Mesodermal cell (in vitro differentiated cells): ENCODE data around the gene TFDP2.
"Not testable (repeated sequence)": the region's sequence is repeated elsewhere in the genome, so short reads cannot be mapped to it uniquely, and the experiment has no call there.

Source experiments
- H3K27ac ChIP-seq: 2 replicates; pipeline ENCODE4 v1.7.0; 2013; ENCODE audit warnings: mild to moderate bottlenecking, low read depth, low read length, moderate library complexity; ENCODE audit not compliant: severe bottlenecking
- H3K36me3 ChIP-seq: 2 replicates; pipeline ENCODE4 v1.7.1; 2013; ENCODE audit warnings: mild to moderate bottlenecking, low read length, moderate library complexity; ENCODE audit not compliant: control insufficient read depth, insufficient read depth
- H3K4me1 ChIP-seq: one replicate; pipeline ENCODE4 v1.7.1; 2013; ENCODE audit warnings: mild to moderate bottlenecking, low read length; ENCODE audit not compliant: insufficient read depth, control insufficient read depth, poor library complexity, severe bottlenecking
- H3K4me3 ChIP-seq: 2 replicates; pipeline ENCODE4 v1.7.0; 2013; ENCODE audit warnings: low read length, control low read depth, mild to moderate bottlenecking; ENCODE audit not compliant: insufficient read depth, poor library complexity, severe bottlenecking; ENCODE audit errors: extremely low read depth
- H3K9me3 ChIP-seq: 2 replicates; pipeline ENCODE4 v1.7.1; 2013; ENCODE audit warnings: mild to moderate bottlenecking, low read length, moderate library complexity; ENCODE audit not compliant: control insufficient read depth
- WGBS, 2 experiments: methylation state at CpG; one replicate each; pipeline ENCODE4 v1.1.5; 2013; ENCODE audit warnings: missing lambda C conversion rate in 2 of 2; ENCODE audit not compliant: insufficient coverage in 2 of 2; 5-methylcytosine and 5-hydroxymethylcytosine counted together

Gene TFDP2

GRCh38 chr3:141998669-141999290 lies 150.6 kb downstream of the TFDP2 start:
- Histone ChIP-seq H3K4me3 (no peak overlapping the region), H3K27ac (no peak overlapping the region), H3K4me1 (no peaks in the 10 kb centered on the region), H3K9me3 (no peaks in the 10 kb centered on the region), H3K36me3 (peaks cover 11% of the 10 kb centered on the region)
- no CpG with 5 or more reads among the region's 4 CpGs for WGBS, 2 experiments

- Histone ChIP-seq H3K4me3 (no peak overlapping the region), H3K4me1 (no peaks in the 10 kb centered on the region), H3K9me3 (no peaks in the 10 kb centered on the region), H3K27ac (no peak overlapping the region), H3K36me3 (peaks cover 15% of the 10 kb centered on the region)
These were observed 152.9 kb downstream of the TFDP2 start for GRCh38 chr3:141996437-141996836.

- no peak overlapping the region for H3K4me3 ChIP-seq
- H3K4me1 ChIP-seq: no peaks in the 10 kb centered on the region
- peaks cover 4% of the 10 kb centered on the region for H3K36me3 ChIP-seq
- no peak overlapping the region for H3K27ac ChIP-seq
- H3K9me3 ChIP-seq: no peaks in the 10 kb centered on the region
These were observed 154.5 kb downstream of the TFDP2 start for GRCh38 chr3:141994856-141995255.

GRCh38 chr3:141992512-141992911 lies 156.8 kb downstream of the TFDP2 start:
- no peak overlapping the region for H3K27ac ChIP-seq
- WGBS, 2 experiments: 93% methylated on average over 2 of the region's 2 CpGs; no CpG with 5 or more reads in 1 of the 2 experiments
- no peak overlapping the region for H3K4me3 ChIP-seq
- H3K9me3 ChIP-seq: no peaks in the 10 kb centered on the region
- peaks cover 8% of the 10 kb centered on the region for H3K36me3 ChIP-seq
- no peaks in the 10 kb centered on the region for H3K4me1 ChIP-seq

GRCh38 chr3:141986548-141987107 lies 162.7 kb downstream of the TFDP2 start:
- 100% methylated on average over 1 of the region's 2 CpGs for WGBS, 2 experiments
- Histone ChIP-seq H3K4me1 (no peaks in the 10 kb centered on the region), H3K4me3 (no peak overlapping the region), H3K9me3 (no peaks in the 10 kb centered on the region), H3K36me3 (peaks cover 10% of the 10 kb centered on the region), H3K27ac (no peak overlapping the region)

GRCh38 chr3:141981084-141981483 lies 168.3 kb downstream of the TFDP2 start:
- peaks cover 20% of the 10 kb centered on the region for H3K36me3 ChIP-seq
- no peak overlapping the region for H3K27ac ChIP-seq
- H3K4me3 ChIP-seq: no peak overlapping the region
- H3K4me1 ChIP-seq: no peaks in the 10 kb centered on the region
- no peaks in the 10 kb centered on the region for H3K9me3 ChIP-seq
- WGBS, 2 experiments: no CpG with 5 or more reads among the region's 3 CpGs

- Histone ChIP-seq H3K9me3 (no peaks in the 10 kb centered on the region), H3K36me3 (peaks cover 16% of the 10 kb centered on the region), H3K27ac (no peak overlapping the region), H3K4me1 (no peaks in the 10 kb centered on the region), H3K4me3 (no peak overlapping the region)
- WGBS, 2 experiments: 95 to 100% methylated on average over 1 to 3 of the region's 5 CpGs
These were observed 170.2 kb downstream of the TFDP2 start for GRCh38 chr3:141979050-141979671.

GRCh38 chr3:141974777-141975176 lies 174.6 kb downstream of the TFDP2 start:
- peaks cover 12% of the 10 kb centered on the region for H3K36me3 ChIP-seq
- WGBS, 2 experiments: 88 to 97% methylated on average over 5 to 7 of the region's 8 CpGs
- not testable (repeated sequence) for H3K4me3 ChIP-seq

GRCh38 chr3:141972399-141972798 lies 176.9 kb downstream of the TFDP2 start:
- Histone ChIP-seq H3K4me1 (no peaks in the 10 kb centered on the region), H3K9me3 (no peaks in the 10 kb centered on the region), H3K4me3 (no peak overlapping the region), H3K36me3 (peaks cover 8% of the 10 kb centered on the region), H3K27ac (peak overlapping the region; percentile 5)
- WGBS, 2 experiments: no CpG with 5 or more reads among the region's 2 CpGs

More at GRCh38 chr3:141974777-141975176, 174.6 kb downstream of the TFDP2 start:
- not testable (repeated sequence) for H3K9me3 ChIP-seq, H3K27ac ChIP-seq, H3K4me1 ChIP-seq

- Histone ChIP-seq H3K4me1 (no peaks in the 10 kb centered on the region), H3K36me3 (peaks cover 4% of the 10 kb centered on the region), H3K4me3 (no peak overlapping the region), H3K27ac (peak overlapping the region; percentile 5), H3K9me3 (no peaks in the 10 kb centered on the region)
- no CpG with 5 or more reads among the region's 1 CpG for WGBS, 2 experiments
These were observed 177.8 kb downstream of the TFDP2 start for GRCh38 chr3:141971571-141971970.

- Histone ChIP-seq H3K4me3 (no peak overlapping the region), H3K9me3 (no peaks in the 10 kb centered on the region), H3K27ac (no peak overlapping the region), H3K4me1 (no peaks in the 10 kb centered on the region), H3K36me3 (peaks cover 4% of the 10 kb centered on the region)
- 96% methylated on average over 2 of the region's 6 CpGs; no CpG with 5 or more reads in 1 of the 2 experiments for WGBS, 2 experiments
These were observed 179.6 kb downstream of the TFDP2 start for GRCh38 chr3:141969711-141970110.
